ENCODE results near the gene B3GNT3. TPM values are rescaled to one million over a fixed set of nuclear protein-coding genes. Genes with fewer than 3 reads are reported as not detected.

Gene B3GNT3
- total RNA-seq, 4 donors from 2014 or later = 0.20 to 2.4 (median 0.44) TPM; not detected in 1

GRCh38 chr19:17754634-17755442 is 40.1 kb upstream of the B3GNT3 start:
- TF ChIP-seq EP300 (IDR thresholded peaks at IDR 0.05) = no peak
- TF ChIP-seq CTCF (IDR thresholded peaks at IDR 0.05) = no peak
- no peak for TF ChIP-seq POLR2A (IDR thresholded peaks at IDR 0.05)
- H3K4me3 ChIP-seq = no peak overlapping the region
- 70 to 77% methylated on average over 5 of the region's 5 CpGs for WGBS, 2 donors

GRCh38 chr19:17755443-17755890 is 39.5 kb upstream of the B3GNT3 start:
- H3K27ac ChIP-seq = no peak overlapping the region
- H3K27me3 ChIP-seq = no peaks in the 10 kb centered on the region
- no peak for DNase-seq (ENCODE audit: low spot score in 2 of 2)
- no peaks in the 10 kb centered on the region for H3K9me3 ChIP-seq
- no peak overlapping the region for H3K4me3 ChIP-seq
- H3K36me3 ChIP-seq = no peaks in the 10 kb centered on the region
- TF ChIP-seq POLR2A (IDR thresholded peaks at IDR 0.05) (no peak), CTCF (IDR thresholded peaks at IDR 0.05) (no peak), EP300 (IDR thresholded peaks at IDR 0.05) (no peak)
- peaks cover 0 to 8% (median 3%) of the 10 kb centered on the region in 4 donors for H3K4me1 ChIP-seq
- WGBS, 2 donors = 24 to 80% methylated on average over 1 of the region's 1 CpG

More at GRCh38 chr19:17754634-17755442, 40.1 kb upstream of the B3GNT3 start:
- H3K27ac ChIP-seq = no peak overlapping the region
- H3K36me3 ChIP-seq = no peaks in the 10 kb centered on the region
- H3K4me1 ChIP-seq = peaks cover 0 to 11% (median 3%) of the 10 kb centered on the region in 4 donors
- H3K27me3 ChIP-seq = no peaks in the 10 kb centered on the region
- H3K9me3 ChIP-seq = no peaks in the 10 kb centered on the region
- no peak for DNase-seq (ENCODE audit: low spot score in 2 of 2)

- WGBS, 2 donors = 45 to 52% methylated on average over 12 of the region's 12 CpGs
- no peak for TF ChIP-seq POLR2A (IDR thresholded peaks at IDR 0.05)
- TF ChIP-seq CTCF (IDR thresholded peaks at IDR 0.05) = no peak
- no peak for TF ChIP-seq EP300 (IDR thresholded peaks at IDR 0.05)
These were observed 38.8 kb upstream of the B3GNT3 start for GRCh38 chr19:17755977-17756670.

GRCh38 chr19:17757125-17757524 is 37.8 kb upstream of the B3GNT3 start:
- Histone ChIP-seq H3K27ac (no peak overlapping the region), H3K36me3 (no peaks in the 10 kb centered on the region), H3K4me1 (peaks cover 0 to 8% (median 3%) of the 10 kb centered on the region in 4 donors), H3K9me3 (no peaks in the 10 kb centered on the region), H3K4me3 (no peak overlapping the region), H3K27me3 (no peaks in the 10 kb centered on the region)
- TF ChIP-seq POLR2A (IDR thresholded peaks at IDR 0.05) = no peak
- no peak for TF ChIP-seq EP300 (IDR thresholded peaks at IDR 0.05)
- no peak for TF ChIP-seq CTCF (IDR thresholded peaks at IDR 0.05)
- DNase-seq (ENCODE audit: low spot score in 2 of 2) = no peak
- WGBS, 2 donors = 26 to 39% methylated on average over 9 of the region's 9 CpGs

More at GRCh38 chr19:17755977-17756670, 38.8 kb upstream of the B3GNT3 start:
- DNase-seq (ENCODE audit: low spot score in 2 of 2) = no peak
- no peak overlapping the region for H3K27ac ChIP-seq
- no peaks in the 10 kb centered on the region for H3K27me3 ChIP-seq
- H3K4me1 ChIP-seq = peaks cover 0 to 8% (median 3%) of the 10 kb centered on the region in 4 donors
- no peaks in the 10 kb centered on the region for H3K36me3 ChIP-seq
- no peaks in the 10 kb centered on the region for H3K9me3 ChIP-seq
- H3K4me3 ChIP-seq = no peak overlapping the region

- H3K27me3 ChIP-seq = peaks cover 0 to 5% of the 10 kb centered on the region in 2 donors
- no peaks in the 10 kb centered on the region for H3K9me3 ChIP-seq
- no peak for DNase-seq (ENCODE audit: low spot score in 2 of 2)
- TF ChIP-seq EP300 (IDR thresholded peaks at IDR 0.05) = no peak
- TF ChIP-seq CTCF (IDR thresholded peaks at IDR 0.05) = no peak
- no peaks in the 10 kb centered on the region for H3K36me3 ChIP-seq
- 68 to 83% methylated on average over 5 of the region's 5 CpGs for WGBS, 2 donors
- peaks cover 0 to 8% (median 3%) of the 10 kb centered on the region in 4 donors for H3K4me1 ChIP-seq
- no peak overlapping the region for H3K4me3 ChIP-seq
- no peak overlapping the region for H3K27ac ChIP-seq
These were observed 36.4 kb upstream of the B3GNT3 start for GRCh38 chr19:17758515-17758914.
